IPS DF 4.7 (cell line): ENCODE results near the gene AKAP8.
"Not testable (repeated sequence)": the region's sequence is repeated elsewhere in the genome, so short reads cannot be mapped to it uniquely, and the experiment has no call there.

Experiments
- DNase-seq: peaks from one replicate; pipeline ENCODE4 v3.0.0-alpha.2; 2013; ENCODE audit warnings: low spot score; ENCODE audit errors: extremely low read depth

Gene AKAP8

GRCh38 chr19:15404097-15404779 lies 24.7 kb upstream of the AKAP8 start:
- DNase-seq, result no peak

- DNase-seq, result no peak
These were observed 23.6 kb upstream of the AKAP8 start for GRCh38 chr19:15403151-15403531.

DNA sequence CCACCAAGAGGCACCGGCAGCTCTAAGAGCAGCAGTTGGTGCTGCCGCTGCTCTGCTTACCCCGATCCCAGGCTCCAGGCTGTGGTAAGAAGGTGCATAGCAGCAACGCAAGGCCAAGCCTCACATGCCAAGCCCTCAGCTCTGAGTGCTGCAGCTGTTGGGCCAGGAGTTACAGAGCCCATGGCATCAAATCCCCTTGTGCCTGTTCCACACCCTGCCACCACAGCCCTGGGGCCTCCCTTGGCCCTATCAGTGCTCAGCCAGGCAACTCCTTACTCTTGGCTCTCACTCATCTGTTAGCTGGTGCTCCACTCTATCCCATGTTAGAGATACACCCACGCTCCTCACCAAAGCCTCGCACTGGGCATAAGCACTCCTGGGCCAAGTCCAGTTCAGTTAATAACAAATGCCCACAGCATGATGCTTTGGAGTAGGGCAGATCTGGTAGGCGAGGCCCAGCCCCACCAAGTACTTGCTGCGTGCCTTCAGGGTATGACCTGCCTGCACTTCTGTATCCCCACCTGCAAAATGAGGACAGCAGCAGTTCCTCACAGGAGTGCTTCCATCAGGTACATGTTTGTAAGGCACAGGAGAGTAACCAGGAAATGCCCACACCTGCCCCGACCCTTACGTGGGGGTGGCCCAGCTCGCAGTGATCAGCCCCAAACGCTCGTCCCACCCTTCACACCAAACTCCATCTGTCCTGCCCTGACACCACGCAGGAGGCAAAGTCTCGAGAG lies 23.0 kb upstream of the AKAP8 start:
- no peak for DNase-seq

GRCh38 chr19:15401397-15401710 lies 21.8 kb upstream of the AKAP8 start:
- no peak for DNase-seq

DNA sequence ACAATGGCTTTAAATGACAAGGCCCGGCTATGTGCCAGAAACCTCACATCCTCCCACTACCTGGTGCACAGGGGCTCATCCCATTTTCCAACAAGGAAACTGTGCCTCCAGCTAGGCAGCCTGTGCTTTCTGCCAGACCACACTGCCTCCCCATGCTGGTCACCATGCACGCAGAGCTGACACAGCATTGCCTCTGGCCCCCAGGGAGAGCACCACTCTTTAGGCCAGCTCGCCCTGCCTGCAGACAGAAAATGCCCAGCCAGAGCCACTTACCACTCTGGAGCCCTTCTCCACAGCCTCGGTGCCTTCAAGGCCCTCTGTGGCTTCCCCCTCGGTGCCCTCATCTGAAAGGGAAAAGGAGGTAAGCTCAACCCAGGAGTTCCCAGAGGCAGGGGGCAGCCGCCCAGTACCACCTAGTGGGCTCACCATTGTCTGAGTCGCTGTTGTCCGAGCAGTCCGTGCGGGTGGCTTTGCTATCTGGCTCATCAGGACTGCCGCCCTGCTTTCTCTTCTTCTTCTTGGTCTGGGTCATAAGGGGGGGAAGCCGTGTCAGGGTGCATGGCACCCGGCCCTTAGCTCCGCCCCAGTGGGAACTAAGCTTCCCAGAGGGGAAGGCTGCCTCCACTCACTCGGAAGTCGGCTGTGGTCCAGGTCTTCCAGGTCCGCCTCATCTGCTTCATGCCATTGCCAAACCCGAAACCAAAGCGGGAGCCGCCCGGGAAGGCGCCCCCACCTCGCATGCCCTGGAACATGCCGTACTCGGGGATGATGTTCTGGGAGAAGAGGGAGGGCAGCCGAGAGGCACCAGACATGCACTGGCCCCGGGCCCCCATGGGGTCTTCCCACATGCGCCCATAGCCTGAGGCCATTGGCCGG lies 21.2 kb upstream of the AKAP8 start:
- DNase-seq, result no peak

DNA sequence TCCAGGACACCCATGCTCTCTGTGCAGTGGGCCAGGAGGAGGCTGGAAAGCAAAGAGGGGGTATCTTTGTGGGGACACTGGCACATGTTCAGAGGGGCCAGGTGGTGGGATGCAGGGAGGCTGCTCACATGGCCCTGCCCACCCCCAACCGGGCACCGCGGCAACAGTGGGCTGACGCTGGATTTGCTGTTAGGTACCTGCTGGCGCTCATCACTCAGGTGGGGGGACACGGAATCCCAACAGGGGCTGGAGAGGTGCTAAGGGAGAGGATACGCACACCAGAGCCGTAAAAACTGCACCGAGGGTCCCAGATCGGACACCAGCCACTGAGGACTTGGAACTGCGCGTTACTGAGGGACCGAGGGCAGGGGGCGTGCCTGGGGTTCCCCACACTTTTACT lies 20.0 kb upstream of the AKAP8 start:
- DNase-seq, result no peak

DNA sequence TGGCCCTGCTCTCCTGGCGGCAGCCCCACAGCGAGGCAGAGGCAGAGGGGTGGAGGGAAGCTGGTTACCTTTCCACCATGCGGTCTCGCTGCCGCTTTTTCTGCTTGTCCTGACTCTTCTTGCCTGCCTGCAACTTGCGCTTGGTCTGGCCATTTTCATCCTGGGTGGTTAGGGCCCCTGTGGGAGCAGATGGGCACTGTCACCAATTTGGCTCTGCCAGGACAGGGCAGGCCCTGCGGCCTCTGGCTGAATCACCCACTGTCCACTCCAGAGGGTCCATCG lies 19.6 kb upstream of the AKAP8 start:
- DNase-seq, result no peak

GRCh38 chr19:15398501-15399233 lies 19.1 kb upstream of the AKAP8 start:
- no peak for DNase-seq

- no peak for DNase-seq
These were observed 18.2 kb upstream of the AKAP8 start for GRCh38 chr19:15397782-15398181.

DNA sequence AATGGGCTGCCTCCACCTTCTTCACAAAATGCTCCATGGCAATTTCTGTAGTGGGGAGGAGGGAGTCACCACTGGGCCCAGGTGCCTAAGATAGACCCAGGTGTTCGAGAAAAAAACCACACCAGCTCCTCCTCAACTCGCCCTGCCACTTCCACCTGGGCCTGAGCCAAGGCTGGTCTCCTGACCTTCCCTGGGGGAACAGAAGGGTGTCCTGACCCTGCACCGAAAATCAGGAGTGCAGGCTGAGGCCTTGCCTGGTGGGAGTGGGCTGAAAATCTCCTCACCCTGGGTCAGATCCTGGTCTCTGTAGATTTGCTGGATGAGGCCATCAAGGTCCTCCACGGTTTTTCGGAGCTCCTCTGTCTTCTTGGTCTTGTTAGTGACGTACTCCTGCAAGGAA lies 17.6 kb upstream of the AKAP8 start:
- no peak for DNase-seq

GRCh38 chr19:15396436-15396835 lies 16.8 kb upstream of the AKAP8 start:
- no peak for DNase-seq

GRCh38 chr19:15395251-15395650 lies 15.7 kb upstream of the AKAP8 start:
- DNase-seq, result not testable (repeated sequence)

DNA sequence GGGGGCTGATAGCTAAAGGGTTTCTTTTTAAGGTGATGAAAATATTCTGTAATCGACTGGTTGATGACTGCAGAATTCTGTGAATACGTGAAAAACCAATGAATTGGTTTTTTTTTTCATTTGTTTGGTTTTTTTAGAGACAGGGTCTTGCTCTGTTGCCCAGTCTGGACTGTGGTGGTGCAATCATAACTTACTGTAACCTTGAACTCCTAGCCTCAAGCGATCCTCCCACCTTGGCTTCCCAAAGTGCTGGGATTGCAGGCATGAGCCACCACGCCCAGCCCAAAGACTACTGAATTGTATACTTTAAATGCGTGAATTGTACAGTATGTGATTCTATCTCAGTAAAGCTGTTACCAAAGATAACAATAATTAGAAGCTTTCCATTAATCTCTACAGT lies 14.8 kb upstream of the AKAP8 start:
- DNase-seq, result no peak

DNA sequence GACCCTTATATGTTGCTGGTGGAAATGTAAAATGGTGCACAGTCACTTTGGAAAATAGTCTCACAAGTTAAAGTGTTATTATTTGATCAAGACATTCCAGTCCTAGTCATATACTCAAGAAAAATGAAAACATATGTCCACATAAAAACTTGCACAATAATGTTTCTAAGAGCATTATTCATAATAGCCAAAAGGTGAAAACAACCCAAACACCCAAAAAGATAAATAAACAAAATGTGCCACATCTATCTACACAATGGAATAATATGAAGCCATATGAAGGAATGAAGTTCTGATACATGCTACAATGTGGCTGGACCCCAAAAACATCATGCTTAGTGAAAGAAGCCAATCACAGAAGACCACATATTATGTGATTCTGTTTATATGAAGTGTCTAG lies 14.4 kb upstream of the AKAP8 start:
- no peak for DNase-seq

- no peak for DNase-seq
These were observed 11.2 kb upstream of the AKAP8 start for GRCh38 chr19:15390814-15391213.

DNA sequence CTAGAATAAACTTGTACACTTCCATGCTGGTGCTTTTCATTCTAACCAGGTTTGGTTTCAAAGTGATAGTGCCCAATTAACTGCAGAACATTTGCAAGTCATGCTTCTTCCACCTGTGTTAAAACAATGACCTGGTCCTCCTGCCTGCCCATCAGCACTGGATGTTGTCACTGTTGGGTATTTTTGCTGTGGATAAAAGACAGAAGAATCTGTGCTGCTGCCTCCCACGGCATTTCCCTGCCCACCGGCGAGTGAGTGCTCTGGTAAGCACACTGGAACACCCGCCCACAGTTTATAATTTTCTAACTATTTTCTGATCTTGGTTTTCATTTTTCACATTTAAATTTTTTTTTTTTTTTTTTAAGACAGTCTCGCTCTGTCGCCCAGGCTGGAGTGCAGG lies 2.3 kb upstream of the AKAP8 start:
- no peak for DNase-seq

DNA sequence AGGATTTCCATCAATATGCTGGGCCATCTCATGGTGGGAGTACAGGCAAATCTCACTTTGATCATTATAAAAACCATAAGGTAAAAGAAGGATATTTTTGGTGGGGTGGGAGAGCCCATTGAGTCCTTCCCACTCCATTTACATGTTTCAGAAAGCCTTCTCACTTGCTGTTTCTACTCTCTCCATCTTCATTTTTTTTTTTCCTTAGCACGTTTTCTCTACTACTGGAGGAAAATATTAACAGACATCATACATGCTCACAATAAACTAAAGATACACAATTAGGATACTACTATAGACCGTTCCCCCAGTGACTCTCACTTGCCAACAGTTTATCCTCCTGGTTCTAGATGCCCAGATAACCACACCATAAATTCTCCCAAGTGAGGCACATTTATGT lies 1.8 kb upstream of the AKAP8 start:
- no peak for DNase-seq

DNA sequence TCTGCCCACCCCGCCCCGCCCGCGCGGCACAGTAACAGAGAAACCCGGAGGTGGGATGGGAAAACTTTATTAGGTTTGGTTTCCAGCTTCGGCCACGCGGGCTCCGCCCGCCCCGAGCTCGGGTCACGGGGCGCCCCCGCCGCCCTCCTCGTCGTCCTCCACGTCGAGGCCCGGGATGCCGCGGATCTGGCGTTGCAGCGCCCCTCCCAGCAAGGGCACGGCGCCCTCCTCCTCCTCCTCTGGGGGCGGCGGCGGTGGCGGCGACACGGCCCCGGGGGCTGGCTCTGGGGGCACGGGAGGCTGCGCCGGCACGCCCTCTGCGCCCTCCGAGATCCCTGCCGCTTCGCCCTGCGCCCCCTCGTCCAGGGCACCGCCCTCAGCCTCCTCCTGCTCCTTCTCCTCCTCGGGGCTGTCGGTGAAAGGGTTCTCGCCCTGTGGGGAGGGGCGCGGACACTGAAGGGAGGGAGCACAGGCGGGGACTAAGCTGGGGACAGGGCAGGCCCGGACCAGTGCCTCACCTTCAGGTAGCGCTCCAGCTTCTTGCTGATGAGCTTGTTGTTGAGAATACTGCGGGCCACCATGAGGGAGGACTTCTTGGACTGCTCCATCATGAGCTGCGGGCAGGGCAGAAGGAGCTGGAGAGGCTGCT lies 536 bp upstream of the AKAP8 start:
- peak; percentile 7 for DNase-seq

- DNase-seq, result no peak
These were observed 979 bp downstream of the AKAP8 start for GRCh38 chr19:15378534-15379082.

- DNase-seq, result no peak
These were observed 4.7 kb downstream of the AKAP8 start for GRCh38 chr19:15374796-15375440.
